ENCODE measurements around the gene EXD3. TPM values are rescaled to one million over a fixed set of nuclear protein-coding genes. Genes with fewer than 3 reads are reported as not detected.

Gene EXD3, protein sequence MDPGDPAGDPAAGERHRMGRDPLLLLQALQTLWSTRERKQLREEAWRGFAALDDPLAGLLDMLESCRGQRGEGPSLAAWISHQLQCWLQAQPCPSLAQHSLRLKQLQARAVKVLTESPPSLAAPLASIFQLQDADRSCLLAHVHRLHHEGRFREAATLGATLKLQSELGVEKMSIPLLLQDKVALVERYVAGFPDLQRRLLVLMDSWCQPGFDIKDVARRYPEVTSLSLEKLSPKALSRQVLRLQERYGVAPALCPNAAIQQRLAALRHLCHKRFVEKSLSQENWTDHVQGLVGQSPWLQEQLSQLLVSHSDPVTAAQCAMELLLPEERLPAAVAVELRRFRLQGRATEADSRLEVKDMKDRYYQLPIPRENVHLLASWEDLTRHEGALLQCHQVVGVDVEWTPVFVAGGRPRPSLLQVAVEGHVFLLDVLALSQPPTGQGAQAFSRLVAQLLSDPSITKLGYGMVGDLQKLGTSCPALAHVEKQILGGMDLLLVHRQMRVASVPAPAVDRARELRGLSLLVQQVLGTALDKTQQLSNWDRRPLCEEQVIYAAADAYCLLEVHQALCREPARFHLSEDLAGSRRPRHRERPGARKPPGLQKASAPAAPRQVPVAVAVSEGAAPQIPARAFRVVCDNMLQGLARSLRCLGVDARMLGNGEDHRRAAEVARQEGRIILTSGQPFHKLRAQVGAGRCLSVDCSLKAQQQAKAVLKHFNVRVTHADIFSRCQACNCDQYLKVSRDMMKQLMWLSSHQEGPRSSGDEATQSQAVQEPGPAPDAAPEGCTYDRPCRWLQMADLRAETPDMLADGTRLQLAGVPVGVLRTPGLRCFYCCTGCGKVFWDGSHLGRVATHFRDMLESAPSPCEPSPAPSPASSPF
- total RNA-seq (2014; rRNA removed; shearing (Covaris generic)) (14.2 and 27.0 TPM in 2 replicates), total RNA-seq (2022) (20.8 and 27.0 TPM in 2 replicates), Bru-seq, nascent RNA (percentile 40 among the genes with signal in this experiment), BruChase-seq, experiment 1, labeled RNA remaining after a 6-hour chase (percentile 48 among the genes with signal in this experiment), BruChase-seq, experiment 2, labeled RNA remaining after a 2-hour chase (percentile 44 among the genes with signal in this experiment)
- long read RNA-seq, transcript EXD3-208 (8 exons, 962 nt) = major isoform, 6 of 48 reads
- long read RNA-seq, partial matches to known transcripts = 11 of 48 reads
- long read RNA-seq, other reads (novel, unspliced or antisense) = 28 of 48 reads

DNA sequence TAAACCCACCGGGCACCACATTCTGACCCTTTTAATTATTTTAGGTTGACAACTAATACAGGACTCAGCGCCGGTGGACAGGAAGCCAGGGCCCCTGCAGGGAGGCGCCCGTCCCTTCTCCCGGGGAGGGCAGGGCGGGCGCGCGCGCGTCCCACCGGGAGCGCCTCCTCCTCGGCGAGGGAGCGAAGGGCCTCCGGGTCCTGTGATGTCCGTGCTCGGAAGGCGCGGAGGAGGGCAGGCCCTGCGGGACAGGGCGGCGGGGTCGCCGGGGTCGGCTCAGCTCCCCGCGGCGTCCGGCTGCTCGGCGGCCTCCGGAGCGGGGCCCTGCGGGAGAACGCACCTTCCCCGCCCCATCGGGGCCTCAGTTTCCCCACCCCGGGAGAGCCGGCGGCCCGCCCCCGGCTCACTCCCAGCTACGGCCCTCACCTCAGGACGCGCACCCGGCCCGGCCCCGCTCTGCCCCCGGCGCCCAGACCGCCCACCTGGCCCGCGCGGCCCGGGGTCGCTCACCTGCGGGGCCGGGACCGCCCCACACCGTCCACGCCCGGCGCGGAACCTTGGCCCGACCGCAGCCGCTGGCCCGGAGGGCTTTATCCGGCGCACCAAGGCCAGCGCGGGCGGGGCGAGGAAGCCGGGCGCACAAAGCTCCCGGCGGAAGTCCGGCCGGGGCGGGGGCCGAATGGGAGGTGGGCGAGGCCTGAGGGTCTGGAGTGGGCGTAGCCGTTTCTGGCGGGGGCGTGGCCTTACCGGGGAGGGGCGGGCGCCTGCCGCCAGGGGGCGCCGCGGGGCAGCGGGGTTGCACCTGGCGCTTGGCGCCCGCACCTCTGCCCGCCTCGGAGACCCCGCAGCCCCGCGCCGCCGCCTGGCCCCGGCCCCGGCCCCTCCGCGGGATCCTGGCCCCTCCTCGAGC, at the start of gene EXD3, which contains the start of gene NOXA1:
Gene EXD3, minus strand, starts transcription at position 559 of the 910 bp plus-strand sequence. CDS start 27,805 bp downstream, outside the sequence.
Gene NOXA1, plus strand, starts transcription at position 790 of the 910 bp plus-strand sequence. CDS start 137 bp downstream, outside the sequence.
- peak within 1 kb of the TSS; percentile 98 for H3K4me2 ChIP-seq (ENCODE audit: low read length)
- H3K4me1 ChIP-seq (ENCODE audit: insufficient read depth, low read length, poor library complexity, severe bottlenecking) = peaks cover 17% of the 10 kb centered on the region
- peak; percentile 96 for DNase-seq (ENCODE audit: low spot score)
- peak within 1 kb of the TSS; percentile 36 for H3K27ac ChIP-seq (ENCODE audit: low read depth, low read length, poor library complexity, severe bottlenecking)
- no peaks in the 10 kb centered on the region for H4K20me1 ChIP-seq (ENCODE audit: insufficient read depth, low read length)
- H3K9me2 ChIP-seq (ENCODE audit: insufficient read depth, low read length) = no peaks in the 10 kb centered on the region
- intact Hi-C loops (cut with micrococcal nuclease; ENCODE audit: unreplicated experiment) = no loop called here
- no TSS peak for BruUV-seq (replicated peaks)
- H3K79me2 ChIP-seq (ENCODE audit: insufficient read depth, low read depth, low read length) = peaks cover 25% of the 10 kb centered on the region; the same call in 1 of the 2 replicates
- peak within 1 kb of the TSS; percentile 75 for H2AFZ ChIP-seq (ENCODE audit: low read length)
- no peaks in the 10 kb centered on the region for H3K9me3 ChIP-seq (ENCODE audit: low read length)
- POLR2A ChIA-PET = interaction anchor here (0.6 to 1.1 kb wide), 3 partner anchors 9 to 120 kb away, joined by 3 read pairs; partner anchors contain the start of gene NRARP
- CTCF ChIA-PET (ENCODE audit: unreplicated experiment) = interaction anchor here (0.6 kb wide), 1 partner anchor 112 kb away, joined by 4 read pairs; no protein-coding TSS in a partner anchor
- TF ChIP-seq EZH2phosphoT487 (IDR thresholded peaks at IDR 0.05; ENCODE audit: borderline replicate concordance, low read depth, low read length) (no peak), CTCF (conservative IDR thresholded peaks at IDR 0.05; ENCODE audit: low read length) (peak; percentile 66; the same call in 1 of the 2 replicates)
- peak within 1 kb of the TSS; percentile 84 for H3K4me3 ChIP-seq (ENCODE audit: low read depth, low read length, poor library complexity, severe bottlenecking)
- no peaks in the 10 kb centered on the region for H3K36me3 ChIP-seq (ENCODE audit: insufficient read depth, low read length)

DNA sequence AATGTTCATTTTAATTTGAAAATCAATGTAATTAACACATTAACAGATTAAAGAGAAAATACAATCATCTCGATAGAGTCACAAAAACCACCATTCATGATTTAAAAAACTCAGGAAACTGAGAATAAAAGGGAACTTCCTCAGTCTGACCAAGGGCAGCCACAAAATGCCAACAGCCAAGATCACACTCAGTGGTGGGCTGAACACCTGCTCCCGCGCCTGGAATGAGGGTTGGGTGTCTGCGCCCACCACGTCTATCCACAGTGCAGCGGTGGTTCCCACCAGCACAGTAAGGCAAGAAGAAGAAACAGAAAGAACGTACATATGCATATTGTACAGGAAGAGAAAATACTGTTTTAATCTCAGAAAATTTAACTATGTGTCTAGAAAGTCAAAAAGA, 47.8 kb upstream of the EXD3 start:
- CTCF ChIA-PET (ENCODE audit: unreplicated experiment) = no interaction called here
- DNase-seq (ENCODE audit: low spot score) = no peak
- Histone ChIP-seq H3K9me2 (ENCODE audit: insufficient read depth, low read length) (no peaks in the 10 kb centered on the region), H3K36me3 (ENCODE audit: insufficient read depth, low read length) (no peaks in the 10 kb centered on the region), H3K9me3 (ENCODE audit: low read length) (peaks cover 13% of the 10 kb centered on the region), H3K4me2 (ENCODE audit: low read length) (no peak overlapping the region), H3K4me3 (ENCODE audit: low read depth, low read length, poor library complexity, severe bottlenecking) (no peak overlapping the region), H3K79me2 (ENCODE audit: insufficient read depth, low read depth, low read length) (no peaks in the 10 kb centered on the region), H3K27ac (ENCODE audit: low read depth, low read length, poor library complexity, severe bottlenecking) (no peak overlapping the region), H4K20me1 (ENCODE audit: insufficient read depth, low read length) (no peaks in the 10 kb centered on the region), H2AFZ (ENCODE audit: low read length) (no peak overlapping the region), H3K4me1 (ENCODE audit: insufficient read depth, low read length, poor library complexity, severe bottlenecking) (peaks cover 6% of the 10 kb centered on the region)
- intact Hi-C loops (cut with micrococcal nuclease; ENCODE audit: unreplicated experiment) = no loop called here
- POLR2A ChIA-PET = no interaction called here
- BruUV-seq (replicated peaks) = no TSS peak
- TF ChIP-seq CTCF (conservative IDR thresholded peaks at IDR 0.05; ENCODE audit: low read length) = no peak
- no peak for TF ChIP-seq EZH2phosphoT487 (IDR thresholded peaks at IDR 0.05; ENCODE audit: borderline replicate concordance, low read depth, low read length)
